Measurements from ENCODE around the gene IQUB.

DNA sequence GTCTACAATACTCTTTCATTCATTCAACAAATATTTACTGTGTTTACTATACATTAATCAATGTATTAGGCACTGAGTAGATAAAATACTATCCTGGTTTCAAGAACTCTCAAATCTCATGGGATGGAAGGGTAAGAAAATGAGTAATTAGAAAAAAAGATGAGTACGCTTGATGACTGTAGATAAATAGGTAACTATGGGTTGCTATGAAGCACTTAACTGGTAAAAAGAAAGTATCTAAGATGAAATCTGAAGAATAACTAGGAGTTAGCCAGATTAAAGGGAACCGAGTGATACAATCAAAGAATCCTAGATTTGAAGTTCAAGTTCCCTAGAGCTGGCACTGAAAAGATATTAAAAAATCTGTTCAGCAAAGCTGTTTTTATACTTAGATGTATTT is 62.1 kb downstream of the IQUB start:
- TF ChIP-seq YY1 (tag by site-specific recombination; IDR thresholded peaks at IDR 0.05): no peak
- TF ChIP-seq ZBTB8A (tag by site-specific recombination; IDR thresholded peaks at IDR 0.05): no peak
- no peak for TF ChIP-seq ZBTB7A (tag by site-specific recombination; IDR thresholded peaks at IDR 0.05; ENCODE audit: low read depth)
- TF ChIP-seq CTCF (tag by site-specific recombination; IDR thresholded peaks at IDR 0.05): no peak
- no peak for TF ChIP-seq ZNF114 (tag by site-specific recombination; IDR thresholded peaks at IDR 0.05)
- TF ChIP-seq ZNF830 (tag by site-specific recombination; IDR thresholded peaks at IDR 0.05; ENCODE audit: low read depth): no peak
- TF ChIP-seq, protein P1, sequence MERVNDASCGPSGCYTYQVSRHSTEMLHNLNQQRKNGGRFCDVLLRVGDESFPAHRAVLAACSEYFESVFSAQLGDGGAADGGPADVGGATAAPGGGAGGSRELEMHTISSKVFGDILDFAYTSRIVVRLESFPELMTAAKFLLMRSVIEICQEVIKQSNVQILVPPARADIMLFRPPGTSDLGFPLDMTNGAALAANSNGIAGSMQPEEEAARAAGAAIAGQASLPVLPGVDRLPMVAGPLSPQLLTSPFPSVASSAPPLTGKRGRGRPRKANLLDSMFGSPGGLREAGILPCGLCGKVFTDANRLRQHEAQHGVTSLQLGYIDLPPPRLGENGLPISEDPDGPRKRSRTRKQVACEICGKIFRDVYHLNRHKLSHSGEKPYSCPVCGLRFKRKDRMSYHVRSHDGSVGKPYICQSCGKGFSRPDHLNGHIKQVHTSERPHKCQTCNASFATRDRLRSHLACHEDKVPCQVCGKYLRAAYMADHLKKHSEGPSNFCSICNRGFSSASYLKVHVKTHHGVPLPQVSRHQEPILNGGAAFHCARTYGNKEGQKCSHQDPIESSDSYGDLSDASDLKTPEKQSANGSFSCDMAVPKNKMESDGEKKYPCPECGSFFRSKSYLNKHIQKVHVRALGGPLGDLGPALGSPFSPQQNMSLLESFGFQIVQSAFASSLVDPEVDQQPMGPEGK (tag by site-specific recombination; IDR thresholded peaks at IDR 0.05): no peak
- no peak for TF ChIP-seq ZNF138 (tag by site-specific recombination; IDR thresholded peaks at IDR 0.05; ENCODE audit: borderline replicate concordance)
- no peak for TF ChIP-seq SALL2 (tag by site-specific recombination; IDR thresholded peaks at IDR 0.05; ENCODE audit: borderline replicate concordance)
- no peak for TF ChIP-seq ZFP3 (tag by site-specific recombination; IDR thresholded peaks at IDR 0.05; ENCODE audit: low read depth)
- TF ChIP-seq ZNF174 (tag by site-specific recombination; IDR thresholded peaks at IDR 0.05): no peak
- no peak for TF ChIP-seq REPIN1 (tag by site-specific recombination; IDR thresholded peaks at IDR 0.05; ENCODE audit: low read depth)
- no peak for TF ChIP-seq ZNF548 (tag by site-specific recombination; IDR thresholded peaks at IDR 0.05)
- no peak for TF ChIP-seq BCL11A (tag by site-specific recombination; IDR thresholded peaks at IDR 0.05; ENCODE audit: low read depth)

Data from HEK293 (cell line).